HepG2 (cell line): ENCODE measurements around the gene CD81. TPM values are rescaled to one million over a fixed set of nuclear protein-coding genes. Genes with fewer than 3 reads are reported as not detected.

Experiments
- ATAC-seq: fragments of 200-7000 bp; cut with Tn5 transposase; 3 replicates; pipeline ENCODE4 v1.9.1; 2020; ENCODE audit warnings: mild to moderate bottlenecking, moderate library complexity
- BruUV-seq: library from RNA; stranded (reverse); fragments of 400-500 nt; replicated peaks from 2 replicates; lab custom pipeline; 2021; lab: Mats Ljungman, UMichigan
- CTCF ChIA-PET: fragments of 300-600 bp; formaldehyde crosslinking; extraction: SDS; loops from one replicate; lab custom pipeline; 2021; ENCODE audit warnings: low total read pairs, inconsistent platforms, low intra/inter-chr PET ratio; lab: Yijun Ruan, JAX
- POLR2A ChIA-PET: fragments of 350-600 bp; sonication (Branson Sonifier 250); formaldehyde crosslinking; loops from one replicate; lab custom pipeline; 2020; ENCODE audit warnings: antibody characterized with exemption, inconsistent platforms; lab: Yijun Ruan, JAX
- DNase-seq: peaks from one replicate; pipeline ENCODE4 v3.0.0-alpha.2; 2015; ENCODE audit warnings: low spot score
- FAIRE-seq: peaks from 3 replicates; lab custom pipeline; 2011; peaks lifted over from hg19 to GRCh38; lab: Jason Lieb, UNC
- H2AFZ ChIP-seq: one replicate; pipeline ENCODE4 v1.6.1; 2011; ENCODE audit warnings: low read length, inconsistent platforms
- H3K27ac ChIP-seq: fragments of 300-600 bp; 3 replicates; pipeline ENCODE4 v1.8.0; 2011; ENCODE audit warnings: mixed run types, mild to moderate bottlenecking, mixed read lengths, low read length, inconsistent platforms; ENCODE audit not compliant: insufficient read depth; ENCODE audit errors: extremely low read length
- H3K27me3 ChIP-seq, 2 experiments: fragments of 200-600 bp in 1 of 2; 2 replicates in 1 of 2; 3 replicates in 1 of 2; pipeline versions ENCODE4 v1.6.0 to v1.8.0; 2011; ENCODE audit warnings: low read length in 2 of 2, mild to moderate bottlenecking in 2 of 2, moderate library complexity in 2 of 2, inconsistent platforms in 1 of 2; ENCODE audit not compliant: insufficient read depth in 2 of 2, control insufficient read depth in 1 of 2
- H3K36me3 ChIP-seq, 2 experiments: fragments of 200-600 bp in 1 of 2; replicated peaks in 1 of 2; 2 replicates in 1 of 2; 3 replicates in 1 of 2; pipeline versions ENCODE4 v1.5.1 to v1.8.0; 2011; ENCODE audit warnings: low read length in 2 of 2, inconsistent platforms in 1 of 2; ENCODE audit not compliant: insufficient read depth in 2 of 2, control insufficient read depth in 1 of 2
- H3K4me1 ChIP-seq: 2 replicates; pipeline ENCODE4 v1.5.1; 2012; ENCODE audit warnings: low read length, inconsistent platforms; ENCODE audit not compliant: insufficient read depth
- H3K4me2 ChIP-seq: 2 replicates; pipeline ENCODE4 v1.6.0; 2011; ENCODE audit warnings: low read depth, low read length, inconsistent platforms
- H3K4me3 ChIP-seq, 3 experiments: fragments of 200-600 bp in 1 of 3; sonication (generic), shearing (Covaris generic) in 1 of 3; replicated peaks in 1 of 3; 2 replicates each; pipeline ENCODE4 v1.5.1; 2011 to 2016; ENCODE audit warnings: low read length in 3 of 3, inconsistent platforms in 2 of 3, low read depth in 2 of 3, mild to moderate bottlenecking in 2 of 3, control low read depth in 1 of 3, mixed read lengths in 1 of 3; ENCODE audit not compliant: insufficient read depth in 1 of 3
- H3K79me2 ChIP-seq: one replicate; pipeline ENCODE4 v1.6.1; 2011; ENCODE audit warnings: low read length, inconsistent platforms; ENCODE audit not compliant: insufficient read depth
- H3K9ac ChIP-seq: 2 replicates; pipeline ENCODE4 v1.6.0; 2011; ENCODE audit warnings: mild to moderate bottlenecking, low read depth, low read length, inconsistent platforms; ENCODE audit not compliant: insufficient read depth
- H3K9me3 ChIP-seq: 2 replicates; pipeline ENCODE4 v1.5.1; 2012; ENCODE audit warnings: mild to moderate bottlenecking, low read length
- H4K20me1 ChIP-seq: 2 replicates; pipeline ENCODE4 v1.6.0; 2011; ENCODE audit warnings: inconsistent platforms, mild to moderate bottlenecking, low read length, moderate library complexity; ENCODE audit not compliant: insufficient read depth
- RAD21 ChIP-seq: fragments of 450-650 bp; formaldehyde crosslinking; IDR thresholded peaks from 2 replicates; pipeline ENCODE4 v1.5.0; 2020; ENCODE audit warnings: mild to moderate bottlenecking
- ZNF441 ChIP-seq: sonication (generic); formaldehyde crosslinking; IDR thresholded peaks from 2 replicates; pipeline ENCODE4 v1.7.0; 2021; ENCODE audit warnings: missing genetic modification reagents, borderline replicate concordance
- WGBS: methylation state at CpG from one replicate; pipeline ENCODE4 v1.1.6; 2017; ENCODE audit warnings: low lambda C conversion rate; 5-methylcytosine and 5-hydroxymethylcytosine counted together
- in situ Hi-C: cut with HindIII; loops from 2 replicates; pipeline ENCODE4 v1.10.0; 2017; ENCODE audit warnings: low pct_unique_long_range_greater_than_20kb; ENCODE audit not compliant: extremely low pct_ligation_motif_present
- intact Hi-C: fragments of 100-400 bp; cut with micrococcal nuclease; formaldehyde crosslinking; loops from one replicate; pipeline ENCODE4 v1.10.0; 2022; ENCODE audit not compliant: unreplicated experiment
- polyA plus RNA-seq, 8 experiments: library from polyadenylated mRNA; depleted of rRNA in 3 of 8; stranded (reverse) in 7 of 8; unstranded in 1 of 8; fragments of >200 nt; fragmentation: Illumina TruSeq in 4 of 8; extraction: Trizol in 4 of 8; gene quantifications; 2 replicates each; pipeline versions ENCODE4 v1.2.1 to v1.2.3, GENCODE V29; 2011 to 2016; ENCODE audit warnings: low read depth in 4 of 8, missing spikeins in 1 of 8, mixed read lengths in 1 of 8; ENCODE audit not compliant: insufficient read depth in 1 of 8
- total RNA-seq, 5 experiments: library from RNA; depleted of rRNA; stranded (reverse); fragments of >200 nt; fragmentation: Illumina TruSeq; extraction: Trizol; gene quantifications; 2 replicates each; pipeline ENCODE4 v1.2.3, GENCODE V29; 2016; ENCODE audit warnings: low read depth in 1 of 5
- TF ChIP-seq, protein P1 (sequence below): sonication (generic); formaldehyde crosslinking; IDR thresholded peaks from 2 replicates; pipeline ENCODE4 v1.4.0; 2020; ENCODE audit warnings: missing genetic modification reagents, borderline replicate concordance
- TF ChIP-seq, protein P2 (sequence below): sonication (generic); formaldehyde crosslinking; IDR thresholded peaks from 2 replicates; pipeline ENCODE4 v1.5.1; 2020; ENCODE audit warnings: missing genetic modification reagents, mild to moderate bottlenecking, borderline replicate concordance
- TF ChIP-seq, protein P3 (sequence below): sonication (generic); formaldehyde crosslinking; IDR thresholded peaks from 2 replicates; pipeline ENCODE4 v1.5.1; 2020; ENCODE audit warnings: mild to moderate bottlenecking, missing genetic modification reagents

CD81 gene
- total and polyA plus RNA-seq, 2 of the 13 experiments (the other 11 are each of a cell fraction or from before 2014, with no cell fraction given) = not detected

DNA sequence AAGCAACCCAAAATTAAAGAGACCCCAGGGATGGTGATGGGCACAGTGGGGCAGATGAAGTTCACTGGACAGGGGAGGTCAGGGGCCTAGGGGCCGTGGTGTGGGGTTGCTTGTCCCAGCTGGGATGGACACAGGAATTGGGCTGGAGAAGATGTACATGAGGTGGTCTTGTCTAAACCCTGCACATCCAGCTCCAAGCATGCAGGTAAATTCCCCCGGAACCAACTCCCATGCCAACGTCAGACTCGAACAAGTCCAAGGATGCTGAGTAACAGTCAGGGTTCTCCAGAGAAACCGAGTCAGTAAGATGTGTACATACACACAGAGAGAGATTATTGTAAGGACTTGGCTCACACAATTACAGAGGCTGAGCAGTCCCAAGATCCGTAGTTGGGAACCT lies 46.4 kb upstream of the CD81 start (continued):
- TF ChIP-seq, protein P1, sequence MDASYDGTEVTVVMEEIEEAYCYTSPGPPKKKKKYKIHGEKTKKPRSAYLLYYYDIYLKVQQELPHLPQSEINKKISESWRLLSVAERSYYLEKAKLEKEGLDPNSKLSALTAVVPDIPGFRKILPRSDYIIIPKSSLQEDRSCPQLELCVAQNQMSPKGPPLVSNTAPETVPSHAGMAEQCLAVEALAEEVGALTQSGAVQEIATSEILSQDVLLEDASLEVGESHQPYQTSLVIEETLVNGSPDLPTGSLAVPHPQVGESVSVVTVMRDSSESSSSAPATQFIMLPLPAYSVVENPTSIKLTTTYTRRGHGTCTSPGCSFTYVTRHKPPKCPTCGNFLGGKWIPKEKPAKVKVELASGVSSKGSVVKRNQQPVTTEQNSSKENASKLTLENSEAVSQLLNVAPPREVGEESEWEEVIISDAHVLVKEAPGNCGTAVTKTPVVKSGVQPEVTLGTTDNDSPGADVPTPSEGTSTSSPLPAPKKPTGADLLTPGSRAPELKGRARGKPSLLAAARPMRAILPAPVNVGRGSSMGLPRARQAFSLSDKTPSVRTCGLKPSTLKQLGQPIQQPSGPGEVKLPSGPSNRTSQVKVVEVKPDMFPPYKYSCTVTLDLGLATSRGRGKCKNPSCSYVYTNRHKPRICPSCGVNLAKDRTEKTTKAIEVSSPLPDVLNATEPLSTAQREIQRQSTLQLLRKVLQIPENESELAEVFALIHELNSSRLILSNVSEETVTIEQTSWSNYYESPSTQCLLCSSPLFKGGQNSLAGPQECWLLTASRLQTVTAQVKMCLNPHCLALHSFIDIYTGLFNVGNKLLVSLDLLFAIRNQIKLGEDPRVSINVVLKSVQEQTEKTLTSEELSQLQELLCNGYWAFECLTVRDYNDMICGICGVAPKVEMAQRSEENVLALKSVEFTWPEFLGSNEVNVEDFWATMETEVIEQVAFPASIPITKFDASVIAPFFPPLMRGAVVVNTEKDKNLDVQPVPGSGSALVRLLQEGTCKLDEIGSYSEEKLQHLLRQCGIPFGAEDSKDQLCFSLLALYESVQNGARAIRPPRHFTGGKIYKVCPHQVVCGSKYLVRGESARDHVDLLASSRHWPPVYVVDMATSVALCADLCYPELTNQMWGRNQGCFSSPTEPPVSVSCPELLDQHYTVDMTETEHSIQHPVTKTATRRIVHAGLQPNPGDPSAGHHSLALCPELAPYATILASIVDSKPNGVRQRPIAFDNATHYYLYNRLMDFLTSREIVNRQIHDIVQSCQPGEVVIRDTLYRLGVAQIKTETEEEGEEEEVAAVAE = no peak
- TF ChIP-seq RAD21 (CRISPR knock-in tag) = no peak

DNA sequence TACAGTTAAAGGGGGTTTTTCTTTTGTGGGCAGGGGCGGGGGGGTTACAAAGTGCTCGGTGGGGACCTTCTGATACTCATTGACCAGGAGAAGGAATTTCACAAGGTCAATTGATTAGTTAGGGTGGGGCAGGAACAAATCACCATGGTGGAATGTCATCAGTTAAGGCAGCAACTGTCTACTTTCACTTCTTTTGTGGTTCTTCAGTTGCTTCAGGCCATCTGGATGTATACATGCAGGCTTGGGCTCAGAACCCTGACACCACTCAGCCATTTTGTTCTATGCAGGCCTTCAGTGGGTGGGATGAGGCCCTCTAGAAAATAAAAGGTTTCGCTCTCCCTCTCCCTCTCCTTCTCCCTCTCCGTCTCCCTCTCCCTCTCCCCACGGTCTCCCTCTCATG lies 45.7 kb upstream of the CD81 start:
- Histone ChIP-seq H3K4me2 (no peak overlapping the region), H4K20me1 (no peaks in the 10 kb centered on the region), H3K4me1 (no peaks in the 10 kb centered on the region), H2AFZ (no peak overlapping the region), H3K9me3 (0 out of 2 replicates have a peak, but pooled peaks cover 13% of the 10 kb centered on the region), H3K79me2 (no peaks in the 10 kb centered on the region), H3K9ac (no peak overlapping the region), H3K27me3 (peaks cover 4 to 39% of the 10 kb centered on the region in 2 experiments; a peak in 4 of 5 replicates), H3K4me3 (no peak overlapping the region), H3K36me3 (no peaks in the 10 kb centered on the region), H3K27ac (no peak overlapping the region)
- in situ Hi-C loops = no loop called here
- FAIRE-seq (no peak), ATAC-seq (no peak), DNase-seq (no peak)
- 72% methylated on average over 5 of the region's 5 CpGs for WGBS
- BruUV-seq = no TSS peak
- POLR2A ChIA-PET = no interaction called here
- CTCF ChIA-PET = no interaction called here
- intact Hi-C loops = no loop called here
- TF ChIP-seq, protein P2, sequence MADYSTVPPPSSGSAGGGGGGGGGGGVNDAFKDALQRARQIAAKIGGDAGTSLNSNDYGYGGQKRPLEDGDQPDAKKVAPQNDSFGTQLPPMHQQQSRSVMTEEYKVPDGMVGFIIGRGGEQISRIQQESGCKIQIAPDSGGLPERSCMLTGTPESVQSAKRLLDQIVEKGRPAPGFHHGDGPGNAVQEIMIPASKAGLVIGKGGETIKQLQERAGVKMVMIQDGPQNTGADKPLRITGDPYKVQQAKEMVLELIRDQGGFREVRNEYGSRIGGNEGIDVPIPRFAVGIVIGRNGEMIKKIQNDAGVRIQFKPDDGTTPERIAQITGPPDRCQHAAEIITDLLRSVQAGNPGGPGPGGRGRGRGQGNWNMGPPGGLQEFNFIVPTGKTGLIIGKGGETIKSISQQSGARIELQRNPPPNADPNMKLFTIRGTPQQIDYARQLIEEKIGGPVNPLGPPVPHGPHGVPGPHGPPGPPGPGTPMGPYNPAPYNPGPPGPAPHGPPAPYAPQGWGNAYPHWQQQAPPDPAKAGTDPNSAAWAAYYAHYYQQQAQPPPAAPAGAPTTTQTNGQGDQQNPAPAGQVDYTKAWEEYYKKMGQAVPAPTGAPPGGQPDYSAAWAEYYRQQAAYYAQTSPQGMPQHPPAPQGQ (CRISPR knock-in tag) = no peak
- TF ChIP-seq, protein P3, sequence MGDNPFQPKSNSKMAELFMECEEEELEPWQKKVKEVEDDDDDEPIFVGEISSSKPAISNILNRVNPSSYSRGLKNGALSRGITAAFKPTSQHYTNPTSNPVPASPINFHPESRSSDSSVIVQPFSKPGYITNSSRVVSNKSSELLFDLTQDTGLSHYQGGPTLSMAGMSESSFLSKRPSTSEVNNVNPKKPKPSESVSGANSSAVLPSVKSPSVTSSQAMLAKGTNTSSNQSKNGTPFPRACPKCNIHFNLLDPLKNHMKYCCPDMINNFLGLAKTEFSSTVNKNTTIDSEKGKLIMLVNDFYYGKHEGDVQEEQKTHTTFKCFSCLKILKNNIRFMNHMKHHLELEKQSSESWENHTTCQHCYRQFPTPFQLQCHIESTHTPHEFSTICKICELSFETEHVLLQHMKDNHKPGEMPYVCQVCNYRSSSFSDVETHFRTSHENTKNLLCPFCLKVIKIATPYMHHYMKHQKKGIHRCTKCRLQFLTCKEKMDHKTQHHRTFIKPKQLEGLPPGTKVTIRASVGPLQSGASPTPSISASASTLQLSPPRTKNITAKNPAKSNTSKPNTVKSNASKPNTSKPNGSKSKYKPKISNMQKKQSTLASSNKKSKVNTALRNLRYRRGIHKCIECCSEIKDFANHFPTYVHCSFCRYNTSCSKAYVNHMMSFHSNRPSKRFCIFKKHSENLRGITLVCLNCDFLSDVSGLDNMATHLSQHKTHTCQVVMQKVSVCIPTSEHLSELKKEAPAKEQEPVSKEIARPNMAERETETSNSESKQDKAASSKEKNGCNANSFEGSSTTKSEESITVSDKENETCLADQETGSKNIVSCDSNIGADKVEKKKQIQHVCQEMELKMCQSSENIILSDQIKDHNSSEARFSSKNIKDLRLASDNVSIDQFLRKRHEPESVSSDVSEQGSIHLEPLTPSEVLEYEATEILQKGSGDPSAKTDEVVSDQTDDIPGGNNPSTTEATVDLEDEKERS (CRISPR knock-in tag) = no peak
- no peak for TF ChIP-seq ZNF441
